AG09309 (cell line): ENCODE results near the gene AVEN.

Source experiments
- DNase-seq: peaks from one replicate; pipeline ENCODE4 v3.0.0-alpha.2; 2010; ENCODE audit warnings: low read depth
- H3K4me3 ChIP-seq: 2 replicates; pipeline ENCODE4 v1.5.1; 2011; ENCODE audit warnings: mild to moderate bottlenecking, low read depth, low read length, moderate library complexity; ENCODE audit not compliant: control insufficient read depth
- TF ChIP-seq, protein P1 (sequence below): IDR thresholded peaks from 2 replicates; pipeline ENCODE4 v1.5.1; 2011; ENCODE audit warnings: mild to moderate bottlenecking, low read depth, low read length, inconsistent platforms; ENCODE audit not compliant: insufficient read depth, control insufficient read depth; ENCODE audit errors: missing control alignments

The AVEN gene

DNA sequence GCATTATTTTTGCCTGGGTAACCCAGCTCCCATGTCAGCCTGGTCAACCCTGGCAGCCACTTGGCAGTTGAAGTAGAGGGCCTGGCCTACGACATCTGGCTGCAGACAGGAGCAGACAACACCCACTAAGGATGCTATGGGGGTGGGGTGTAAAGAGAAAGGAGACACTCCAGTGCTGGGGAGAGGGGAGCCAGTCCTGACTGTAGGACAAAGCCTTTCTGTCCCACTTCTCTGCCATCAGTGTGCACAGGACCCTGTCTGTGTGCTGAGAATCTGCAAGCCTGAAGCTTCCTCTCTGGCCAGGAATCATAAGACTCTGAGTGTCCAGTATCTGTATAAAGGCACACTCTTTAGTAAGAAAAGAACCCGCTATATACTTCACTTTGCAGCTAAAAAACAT lies 167.0 kb downstream of the AVEN start:
- no peak for DNase-seq
- TF ChIP-seq, protein P1, sequence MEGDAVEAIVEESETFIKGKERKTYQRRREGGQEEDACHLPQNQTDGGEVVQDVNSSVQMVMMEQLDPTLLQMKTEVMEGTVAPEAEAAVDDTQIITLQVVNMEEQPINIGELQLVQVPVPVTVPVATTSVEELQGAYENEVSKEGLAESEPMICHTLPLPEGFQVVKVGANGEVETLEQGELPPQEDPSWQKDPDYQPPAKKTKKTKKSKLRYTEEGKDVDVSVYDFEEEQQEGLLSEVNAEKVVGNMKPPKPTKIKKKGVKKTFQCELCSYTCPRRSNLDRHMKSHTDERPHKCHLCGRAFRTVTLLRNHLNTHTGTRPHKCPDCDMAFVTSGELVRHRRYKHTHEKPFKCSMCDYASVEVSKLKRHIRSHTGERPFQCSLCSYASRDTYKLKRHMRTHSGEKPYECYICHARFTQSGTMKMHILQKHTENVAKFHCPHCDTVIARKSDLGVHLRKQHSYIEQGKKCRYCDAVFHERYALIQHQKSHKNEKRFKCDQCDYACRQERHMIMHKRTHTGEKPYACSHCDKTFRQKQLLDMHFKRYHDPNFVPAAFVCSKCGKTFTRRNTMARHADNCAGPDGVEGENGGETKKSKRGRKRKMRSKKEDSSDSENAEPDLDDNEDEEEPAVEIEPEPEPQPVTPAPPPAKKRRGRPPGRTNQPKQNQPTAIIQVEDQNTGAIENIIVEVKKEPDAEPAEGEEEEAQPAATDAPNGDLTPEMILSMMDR = no peak
- H3K4me3 ChIP-seq = no peak overlapping the region

DNA sequence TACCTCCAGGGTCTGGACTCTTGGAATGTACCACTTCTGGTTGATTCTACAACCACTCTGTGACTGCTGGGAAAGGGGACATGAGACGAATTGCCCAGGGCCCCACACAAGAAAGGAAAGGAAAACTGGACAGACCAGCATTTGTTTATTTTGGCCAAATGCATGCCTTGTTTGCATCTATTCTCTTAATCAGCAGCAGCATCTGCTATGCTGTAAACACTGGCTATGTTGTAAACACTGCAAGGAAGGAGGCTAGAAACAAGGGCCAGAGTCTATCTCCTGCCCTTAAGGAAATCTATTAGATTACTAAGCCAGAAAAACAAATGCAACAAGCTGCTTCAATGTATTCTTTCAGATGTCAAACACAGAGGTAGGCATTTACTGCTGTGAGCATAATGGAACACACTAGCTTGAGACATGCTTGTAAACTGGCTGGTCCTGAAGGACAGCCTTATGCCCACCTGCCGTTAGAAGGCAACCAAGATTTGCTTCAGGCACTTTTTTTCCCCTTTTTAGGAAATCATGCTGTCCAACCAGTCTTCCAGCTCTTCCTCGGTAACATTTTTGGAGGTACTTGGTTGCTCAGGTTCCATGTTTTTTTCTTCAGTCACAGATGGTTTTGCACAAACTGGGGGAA lies 172.8 kb downstream of the AVEN start:
- H3K4me3 ChIP-seq = no peak overlapping the region
- DNase-seq = no peak
- TF ChIP-seq, protein P1 = no peak

DNA sequence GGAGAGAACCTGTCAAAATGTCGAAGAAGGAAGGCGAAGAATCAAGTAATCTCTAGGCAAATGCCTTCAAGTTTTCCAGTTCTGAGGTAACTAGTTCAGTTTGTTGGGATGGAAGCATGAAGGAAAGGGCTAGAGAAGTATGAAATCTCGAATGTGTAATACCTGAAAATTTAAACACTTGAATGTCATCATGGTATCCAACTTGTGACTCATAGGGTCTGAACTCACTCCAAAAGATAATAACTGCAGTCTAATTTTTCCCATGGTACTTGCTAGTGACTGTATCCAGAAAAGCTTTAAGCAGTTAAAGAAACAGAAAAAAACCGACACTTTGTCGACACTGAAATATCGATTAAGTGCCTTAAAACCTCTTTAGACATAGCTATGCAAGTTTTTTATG lies 173.6 kb downstream of the AVEN start:
- no peak overlapping the region for H3K4me3 ChIP-seq
- no peak for DNase-seq
- TF ChIP-seq, protein P1 = no peak

DNA sequence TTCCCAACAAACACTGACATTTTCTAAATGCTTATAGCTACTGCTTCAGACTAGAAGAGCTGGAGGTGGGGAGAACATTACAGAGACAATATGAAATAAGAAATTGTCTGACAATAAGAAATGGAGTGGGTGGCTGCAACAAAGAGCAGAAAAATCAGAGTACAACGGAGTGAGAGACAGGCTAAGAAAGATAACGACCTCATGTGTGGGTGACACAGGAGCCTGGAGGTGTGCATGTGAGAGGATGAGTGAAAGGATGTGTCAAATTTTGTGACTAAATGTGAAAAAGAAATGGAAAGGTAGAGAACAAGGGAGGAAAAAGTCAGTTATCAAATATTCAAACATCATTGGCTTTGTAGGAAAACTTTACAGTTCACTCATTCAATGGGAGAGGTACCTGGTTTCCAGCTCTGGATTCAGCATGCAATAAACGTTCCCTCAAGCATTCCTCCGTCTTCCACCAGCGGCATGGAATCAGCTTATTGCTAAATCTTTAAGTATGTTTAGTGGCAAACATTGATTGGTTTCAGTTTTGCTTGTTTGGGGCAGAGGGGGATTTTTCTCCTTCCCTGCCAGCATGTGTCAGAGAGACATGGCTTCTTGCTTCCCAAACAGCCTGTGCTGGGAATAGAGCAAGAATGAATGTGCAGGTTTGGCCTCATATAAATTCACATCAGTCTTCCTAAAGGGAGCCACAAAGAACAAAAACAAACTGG lies 174.5 kb downstream of the AVEN start:
- DNase-seq = no peak

DNA sequence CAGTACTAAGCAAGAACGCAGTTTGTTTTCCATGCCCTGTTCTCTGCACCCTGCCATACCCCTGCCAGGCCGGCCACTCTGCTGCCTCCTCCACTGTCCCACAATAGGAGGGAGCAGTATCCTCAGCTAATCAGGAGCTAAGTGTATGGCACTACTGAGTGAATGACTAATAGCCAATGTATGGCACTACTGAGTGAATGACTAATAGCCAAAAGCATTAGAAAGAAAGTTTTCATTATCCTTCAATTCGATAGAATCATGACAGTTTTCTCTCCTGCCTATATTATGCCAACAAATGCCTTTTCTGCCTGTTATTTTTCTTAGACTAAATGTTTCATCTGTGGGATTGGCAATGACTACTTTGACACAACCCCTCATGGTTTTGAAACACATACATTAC lies 178.2 kb downstream of the AVEN start:
- no peak overlapping the region for H3K4me3 ChIP-seq
- TF ChIP-seq, protein P1 = no peak
- DNase-seq = no peak

More for the DNA sequence above, 174.5 kb downstream of the AVEN start:
- no peak overlapping the region for H3K4me3 ChIP-seq
- TF ChIP-seq, protein P1 = no peak

DNA sequence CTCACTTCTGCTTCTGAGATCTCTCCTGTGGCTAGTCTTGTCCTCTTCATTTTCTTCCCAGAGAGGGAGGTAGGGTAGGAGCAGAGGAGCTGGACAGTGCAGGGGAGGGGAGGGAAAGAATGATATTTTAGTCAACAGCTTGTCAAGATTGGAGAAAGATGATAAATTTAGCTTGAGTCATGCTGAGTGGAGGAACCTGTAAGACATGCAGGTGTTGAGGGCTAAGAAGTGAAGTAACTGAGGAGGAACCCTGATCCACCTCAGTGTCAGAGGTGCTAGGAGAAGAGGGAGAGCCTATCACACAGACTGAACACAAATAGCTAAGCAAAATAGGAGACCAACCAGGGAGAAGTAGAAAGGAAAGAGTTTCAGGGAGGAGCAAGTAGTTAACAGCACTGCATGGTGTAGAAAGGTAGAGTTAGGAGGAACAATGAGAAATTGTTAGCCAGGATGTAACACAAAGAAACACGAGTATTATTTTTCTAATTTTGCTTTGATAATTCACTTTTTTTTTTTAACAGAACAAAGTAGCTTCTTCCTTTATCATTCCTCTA lies 178.9 kb downstream of the AVEN start:
- no peak overlapping the region for H3K4me3 ChIP-seq
- no peak for DNase-seq

More for the DNA sequence above, 178.9 kb downstream of the AVEN start:
- TF ChIP-seq, protein P1 = no peak
